ENCODE results near the gene WWOX. TPM values are rescaled to one million over a fixed set of nuclear protein-coding genes. Genes with fewer than 3 reads are reported as not detected.

The WWOX gene
- total and polyA plus RNA-seq, 2 donors (not counting 3 experiments of a cell fraction or from before 2014, with no cell fraction given): 6.2 to 12.5 TPM

DNA sequence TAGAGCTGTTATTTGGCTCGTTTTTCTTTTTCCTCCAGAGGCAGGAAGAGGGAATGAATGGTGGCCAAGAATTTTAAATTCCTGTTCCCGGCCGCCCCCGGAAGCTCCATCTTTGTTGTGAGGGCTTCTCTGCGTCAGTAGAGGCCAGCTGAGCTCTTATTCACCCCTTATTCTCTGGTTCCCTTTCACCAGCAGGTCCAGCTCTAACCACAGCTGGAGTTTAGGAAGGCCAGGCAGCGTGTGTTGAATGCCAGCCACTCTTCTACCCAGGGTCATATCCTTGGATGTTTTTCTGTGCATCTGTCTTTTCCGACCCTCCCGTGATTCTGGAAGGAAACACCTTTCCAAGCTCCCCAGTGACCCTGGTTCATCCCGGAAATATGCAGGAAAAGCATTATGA lies 570.5 kb downstream of the WWOX start:
- BruUV-seq (replicated peaks): no TSS peak
- CTCF ChIA-PET: no interaction called here

More for the DNA sequence above, 570.5 kb downstream of the WWOX start:
- H3K27me3 ChIP-seq (ENCODE audit: control insufficient read depth in 2 of 2, insufficient read depth in 2 of 2, low read length in 2 of 2): no peaks in the 10 kb centered on the region
- H3K79me2 ChIP-seq (ENCODE audit: control insufficient read depth, insufficient read depth, low read length): no peaks in the 10 kb centered on the region
- H2AFZ ChIP-seq (ENCODE audit: low read depth, low read length): no peak overlapping the region
- no peak overlapping the region for H3K27ac ChIP-seq (ENCODE audit: insufficient read depth, low read depth, low read length)
- no peaks in the 10 kb centered on the region for H4K20me1 ChIP-seq (replicated peaks; ENCODE audit: control insufficient read depth, extremely low read depth, insufficient read depth, low read length)
- no peaks in the 10 kb centered on the region for H3K9me3 ChIP-seq (replicated peaks; ENCODE audit: control insufficient read depth, insufficient read depth, low read length)
- dilution Hi-C loops (cut with MboI; ENCODE audit: extremely low pct_ligation_motif_present, low sequenced_read_pairs): no loop called here
- POLR2A ChIA-PET: no interaction called here
- H3K9ac ChIP-seq (replicated peaks; ENCODE audit: extremely low read depth, insufficient read depth, low read length): no peak overlapping the region
- no peaks in the 10 kb centered on the region for H3K4me1 ChIP-seq (ENCODE audit: control insufficient read depth, extremely low read depth, insufficient read depth, low read length)
- intact Hi-C loops (cut with micrococcal nuclease): no loop called here
- no peak overlapping the region for H3K4me2 ChIP-seq (ENCODE audit: insufficient read depth, low read length)
- no peaks in the 10 kb centered on the region for H3K36me3 ChIP-seq (ENCODE audit: control insufficient read depth in 2 of 2, extremely low read depth in 1 of 2, insufficient read depth in 2 of 2, low read length in 2 of 2)
- TF ChIP-seq, protein P1, sequence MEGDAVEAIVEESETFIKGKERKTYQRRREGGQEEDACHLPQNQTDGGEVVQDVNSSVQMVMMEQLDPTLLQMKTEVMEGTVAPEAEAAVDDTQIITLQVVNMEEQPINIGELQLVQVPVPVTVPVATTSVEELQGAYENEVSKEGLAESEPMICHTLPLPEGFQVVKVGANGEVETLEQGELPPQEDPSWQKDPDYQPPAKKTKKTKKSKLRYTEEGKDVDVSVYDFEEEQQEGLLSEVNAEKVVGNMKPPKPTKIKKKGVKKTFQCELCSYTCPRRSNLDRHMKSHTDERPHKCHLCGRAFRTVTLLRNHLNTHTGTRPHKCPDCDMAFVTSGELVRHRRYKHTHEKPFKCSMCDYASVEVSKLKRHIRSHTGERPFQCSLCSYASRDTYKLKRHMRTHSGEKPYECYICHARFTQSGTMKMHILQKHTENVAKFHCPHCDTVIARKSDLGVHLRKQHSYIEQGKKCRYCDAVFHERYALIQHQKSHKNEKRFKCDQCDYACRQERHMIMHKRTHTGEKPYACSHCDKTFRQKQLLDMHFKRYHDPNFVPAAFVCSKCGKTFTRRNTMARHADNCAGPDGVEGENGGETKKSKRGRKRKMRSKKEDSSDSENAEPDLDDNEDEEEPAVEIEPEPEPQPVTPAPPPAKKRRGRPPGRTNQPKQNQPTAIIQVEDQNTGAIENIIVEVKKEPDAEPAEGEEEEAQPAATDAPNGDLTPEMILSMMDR (IDR thresholded peaks at IDR 0.05; ENCODE audit: extremely low read depth in 1 of 2, insufficient read depth in 1 of 2, low read depth in 1 of 2, low read length in 2 of 2): no peak
- TF ChIP-seq MYC (IDR thresholded peaks at IDR 0.05; ENCODE audit: low read depth, low read length) (no peak), POLR2A (IDR thresholded peaks at IDR 0.05; ENCODE audit: low read depth, low read length) (no peak), POLR2AphosphoS5 (IDR thresholded peaks at IDR 0.05; ENCODE audit: insufficient read depth, low read depth, low read length) (no peak), JUN (IDR thresholded peaks at IDR 0.05; ENCODE audit: borderline replicate concordance, insufficient read depth, insufficient read length, low read depth) (no peak), EZH2 (IDR thresholded peaks at IDR 0.05; ENCODE audit: borderline replicate concordance, low read depth, low read length, severe bottlenecking) (no peak), FOS (IDR thresholded peaks at IDR 0.05; ENCODE audit: borderline replicate concordance, insufficient read depth, low read length) (no peak), GATA2 (IDR thresholded peaks at IDR 0.05; ENCODE audit: insufficient read depth, insufficient read length, low read depth, low read length) (no peak)
- TF ChIP-seq, protein P2, sequence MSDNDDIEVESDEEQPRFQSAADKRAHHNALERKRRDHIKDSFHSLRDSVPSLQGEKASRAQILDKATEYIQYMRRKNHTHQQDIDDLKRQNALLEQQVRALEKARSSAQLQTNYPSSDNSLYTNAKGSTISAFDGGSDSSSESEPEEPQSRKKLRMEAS (IDR thresholded peaks at IDR 0.05; ENCODE audit: insufficient read depth, insufficient read length): no peak
- DNase-seq (ENCODE audit: low read depth, low spot score) (no peak), FAIRE-seq (no peak)
- H3K4me3 ChIP-seq (replicated peaks in 1 of 3; ENCODE audit: insufficient read depth in 1 of 3, low read depth in 1 of 3, low read length in 3 of 3): no peak overlapping the region
- no peaks in the 10 kb centered on the region for H3K9me1 ChIP-seq (replicated peaks; ENCODE audit: control insufficient read depth, extremely low read depth, insufficient read depth, low read length)
